ENCODE results near the gene PITPNC1.
"Not testable (repeated sequence)": the region's sequence is repeated elsewhere in the genome, so short reads cannot be mapped to it uniquely, and the experiment has no call there.

The PITPNC1 gene

DNA sequence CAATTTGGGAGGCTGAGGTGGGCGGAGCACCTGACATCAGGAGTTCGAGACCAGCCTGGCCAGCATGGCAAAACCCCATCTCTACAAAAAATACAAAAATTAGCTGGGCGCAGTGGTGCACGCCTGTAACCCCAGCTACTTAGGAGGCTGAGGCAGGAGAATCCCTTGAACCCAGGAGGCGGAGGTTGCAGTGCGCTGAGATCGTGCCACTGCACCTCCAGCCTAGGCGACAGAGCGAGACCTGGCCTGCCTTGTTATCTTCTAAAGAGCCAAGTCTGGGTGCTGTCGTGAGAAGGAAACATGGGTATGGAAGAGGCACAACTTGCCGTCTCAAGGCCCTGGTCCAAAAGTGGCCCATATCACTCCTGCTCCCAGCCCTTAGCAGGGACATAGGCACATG, 103.9 kb downstream of the PITPNC1 start:
- no CpG with 5 or more reads among the region's 11 CpGs for WGBS, 2 donors (ENCODE audit: extremely low coverage in 2 of 2, insufficient read length in 2 of 2, insufficient replicate concordance in 1 of 2)
- H2AFZ ChIP-seq (ENCODE audit: low read length); DNase-seq (ENCODE audit: low spot score); H3K14ac ChIP-seq (ENCODE audit: low read length); H2AK5ac ChIP-seq (ENCODE audit: low read depth, low read length); H2BK120ac ChIP-seq (ENCODE audit: low read depth, low read length); H3K27ac ChIP-seq (replicated peaks; ENCODE audit: low read length); H3K23ac ChIP-seq (ENCODE audit: low read depth, low read length, poor library complexity); H2BK5ac ChIP-seq (ENCODE audit: low read length); H3K4me3 ChIP-seq (ENCODE audit: low read length in 2 of 2); H4K91ac ChIP-seq (ENCODE audit: low read depth, low read length, poor library complexity); H3K9me3 ChIP-seq (replicated peaks in 1 of 2; ENCODE audit: control insufficient read depth in 2 of 2, insufficient read depth in 1 of 2, low read depth in 1 of 2, low read length in 2 of 2); H3K4ac ChIP-seq (ENCODE audit: low read length); H2BK12ac ChIP-seq (ENCODE audit: low read length); H3K4me2 ChIP-seq (ENCODE audit: insufficient read depth, low read length, poor library complexity, severe bottlenecking); H3K27me3 ChIP-seq (ENCODE audit: control insufficient read depth in 3 of 3, insufficient read depth in 3 of 3, low read depth in 1 of 3, low read length in 3 of 3); H3K36me3 ChIP-seq (replicated peaks in 1 of 2; ENCODE audit: control insufficient read depth in 2 of 2, insufficient read depth in 2 of 2, low read length in 2 of 2); H3K79me1 ChIP-seq (ENCODE audit: low read depth, low read length): not testable (repeated sequence)
- Histone ChIP-seq H3K4me1 (ENCODE audit: control insufficient read depth in 2 of 2, insufficient read depth in 1 of 2, low read depth in 1 of 2, low read length in 2 of 2) (peaks cover 8 to 25% of the 10 kb centered on the region in 2 donors), H3K18ac (ENCODE audit: low read length) (peak overlapping the region; percentile 73), H2BK15ac (ENCODE audit: low read length) (peak overlapping the region; percentile 13), H3K9ac (ENCODE audit: low read depth, low read length, poor library complexity) (peak overlapping the region; percentile 66), H4K8ac (ENCODE audit: low read depth, low read length) (peak overlapping the region; percentile 6)

DNA sequence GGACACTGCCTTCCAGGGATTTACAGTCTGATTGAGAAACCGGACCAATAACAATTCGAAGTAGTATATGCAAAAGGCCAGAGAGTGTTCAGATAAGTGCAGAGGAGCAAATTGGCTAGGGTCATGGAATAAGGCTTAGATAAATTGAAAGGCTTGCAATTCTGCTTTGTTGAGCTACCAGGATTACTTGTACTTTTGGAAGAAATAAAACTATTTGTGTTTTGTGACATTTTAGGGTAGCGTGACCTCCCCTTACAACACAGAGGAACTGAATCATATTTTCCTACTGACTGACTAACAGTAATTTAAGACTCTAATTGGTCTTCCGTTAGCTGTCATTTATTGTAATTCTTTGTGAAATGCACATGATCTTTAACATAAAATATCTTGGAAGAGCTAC, 104.7 kb downstream of the PITPNC1 start:
- Histone ChIP-seq H3K9me3 (replicated peaks in 1 of 2; ENCODE audit: control insufficient read depth in 2 of 2, insufficient read depth in 1 of 2, low read depth in 1 of 2, low read length in 2 of 2) (no peaks in the 10 kb centered on the region), H2BK5ac (ENCODE audit: low read length) (no peak overlapping the region), H3K27ac (replicated peaks; ENCODE audit: low read length) (no peak overlapping the region), H3K27me3 (ENCODE audit: control insufficient read depth in 3 of 3, insufficient read depth in 3 of 3, low read depth in 1 of 3, low read length in 3 of 3) (no peaks in the 10 kb centered on the region), H3K4ac (ENCODE audit: low read length) (no peak overlapping the region), H2AFZ (ENCODE audit: low read length) (no peak overlapping the region), H4K91ac (ENCODE audit: low read depth, low read length, poor library complexity) (no peak overlapping the region), H3K14ac (ENCODE audit: low read length) (no peak overlapping the region), H3K23ac (ENCODE audit: low read depth, low read length, poor library complexity) (no peak overlapping the region), H4K8ac (ENCODE audit: low read depth, low read length) (no peak overlapping the region), H3K9ac (ENCODE audit: low read depth, low read length, poor library complexity) (no peak overlapping the region), H3K79me1 (ENCODE audit: low read depth, low read length) (no peaks in the 10 kb centered on the region), H3K4me3 (ENCODE audit: low read length in 2 of 2) (no peak overlapping the region), H3K4me2 (ENCODE audit: insufficient read depth, low read length, poor library complexity, severe bottlenecking) (no peak overlapping the region), H2BK15ac (ENCODE audit: low read length) (no peak overlapping the region), H2AK5ac (ENCODE audit: low read depth, low read length) (no peak overlapping the region), H3K4me1 (ENCODE audit: control insufficient read depth in 2 of 2, insufficient read depth in 1 of 2, low read depth in 1 of 2, low read length in 2 of 2) (peaks cover 8 to 25% of the 10 kb centered on the region in 2 donors), H3K36me3 (replicated peaks in 1 of 2; ENCODE audit: control insufficient read depth in 2 of 2, insufficient read depth in 2 of 2, low read length in 2 of 2) (no peaks in the 10 kb centered on the region), H2BK120ac (ENCODE audit: low read depth, low read length) (no peak overlapping the region), H2BK12ac (ENCODE audit: low read length) (no peak overlapping the region), H3K18ac (ENCODE audit: low read length) (no peak overlapping the region)
- DNase-seq (ENCODE audit: low spot score): no peak
- no CpG with 5 or more reads among the region's 4 CpGs for WGBS, 2 donors (ENCODE audit: extremely low coverage in 2 of 2, insufficient read length in 2 of 2, insufficient replicate concordance in 1 of 2)

DNA sequence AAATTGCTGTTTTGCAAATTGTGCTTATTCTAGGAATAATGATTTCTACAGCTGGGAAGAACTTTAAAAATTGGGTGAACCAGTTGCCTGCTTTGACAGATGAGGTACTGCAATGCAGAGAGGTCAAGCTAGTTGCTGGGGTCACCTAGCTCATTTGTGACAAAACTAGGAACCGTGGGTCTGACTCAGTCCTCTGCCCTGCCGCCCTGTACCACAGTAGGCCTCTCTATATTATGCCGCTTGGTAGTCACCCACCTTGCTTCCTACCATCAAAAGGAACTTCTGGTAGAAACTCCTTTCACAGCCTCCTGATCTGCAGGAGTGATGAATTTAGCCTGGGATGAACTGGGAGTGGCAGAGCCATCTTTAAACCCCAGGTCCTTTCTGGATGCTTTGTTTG, 105.7 kb downstream of the PITPNC1 start:
- no peak overlapping the region for H3K23ac ChIP-seq (ENCODE audit: low read depth, low read length, poor library complexity)
- H3K79me1 ChIP-seq (ENCODE audit: low read depth, low read length): no peaks in the 10 kb centered on the region
- no peak overlapping the region for H2AK5ac ChIP-seq (ENCODE audit: low read depth, low read length)
- H3K18ac ChIP-seq (ENCODE audit: low read length): no peak overlapping the region
- DNase-seq (ENCODE audit: low spot score): no peak
- H4K91ac ChIP-seq (ENCODE audit: low read depth, low read length, poor library complexity): no peak overlapping the region
- H3K9ac ChIP-seq (ENCODE audit: low read depth, low read length, poor library complexity): no peak overlapping the region
- no peak overlapping the region for H4K8ac ChIP-seq (ENCODE audit: low read depth, low read length)
- no peak overlapping the region for H2BK5ac ChIP-seq (ENCODE audit: low read length)
- no peaks in the 10 kb centered on the region for H3K36me3 ChIP-seq (replicated peaks in 1 of 2; ENCODE audit: control insufficient read depth in 2 of 2, insufficient read depth in 2 of 2, low read length in 2 of 2)
- H3K4me2 ChIP-seq (ENCODE audit: insufficient read depth, low read length, poor library complexity, severe bottlenecking): no peak overlapping the region
- no peak overlapping the region for H3K14ac ChIP-seq (ENCODE audit: low read length)
- H3K4ac ChIP-seq (ENCODE audit: low read length): no peak overlapping the region
- no peak overlapping the region for H2AFZ ChIP-seq (ENCODE audit: low read length)
- no peak overlapping the region for H3K4me3 ChIP-seq (ENCODE audit: low read length in 2 of 2)
- no peaks in the 10 kb centered on the region for H3K27me3 ChIP-seq (ENCODE audit: control insufficient read depth in 3 of 3, insufficient read depth in 3 of 3, low read depth in 1 of 3, low read length in 3 of 3)
- H3K9me3 ChIP-seq (replicated peaks in 1 of 2; ENCODE audit: control insufficient read depth in 2 of 2, insufficient read depth in 1 of 2, low read depth in 1 of 2, low read length in 2 of 2): no peaks in the 10 kb centered on the region
- WGBS, 2 donors (ENCODE audit: extremely low coverage in 2 of 2, insufficient read length in 2 of 2, insufficient replicate concordance in 1 of 2): no CpG with 5 or more reads among the region's 3 CpGs
- no peak overlapping the region for H2BK15ac ChIP-seq (ENCODE audit: low read length)
- H3K4me1 ChIP-seq (ENCODE audit: control insufficient read depth in 2 of 2, insufficient read depth in 1 of 2, low read depth in 1 of 2, low read length in 2 of 2): peaks cover 11 to 23% of the 10 kb centered on the region in 2 donors
- H2BK120ac ChIP-seq (ENCODE audit: low read depth, low read length): no peak overlapping the region
- no peak overlapping the region for H3K27ac ChIP-seq (replicated peaks; ENCODE audit: low read length)
- H2BK12ac ChIP-seq (ENCODE audit: low read length): no peak overlapping the region

DNA sequence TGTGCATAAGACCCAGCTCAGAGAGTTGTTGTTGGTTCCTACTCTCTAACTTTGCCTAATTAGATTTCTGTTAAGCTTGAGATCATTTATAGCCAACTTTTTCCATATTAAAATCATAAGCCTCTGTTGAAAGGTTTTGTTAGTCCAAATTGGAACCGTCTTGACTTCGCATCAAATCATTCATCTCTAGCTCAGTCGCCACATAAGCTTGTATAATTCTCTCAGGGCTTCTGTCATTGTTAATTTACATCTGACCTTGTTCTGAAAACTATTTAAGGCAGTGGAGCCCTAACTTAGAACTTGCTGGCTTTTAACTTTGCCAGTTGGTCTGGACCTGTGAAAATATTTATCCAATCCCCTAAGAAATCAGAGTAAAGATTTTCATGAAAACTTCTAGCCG, 107.2 kb downstream of the PITPNC1 start:
- Histone ChIP-seq H4K91ac (ENCODE audit: low read depth, low read length, poor library complexity) (no peak overlapping the region), H2BK12ac (ENCODE audit: low read length) (no peak overlapping the region), H3K79me1 (ENCODE audit: low read depth, low read length) (no peaks in the 10 kb centered on the region), H3K27me3 (ENCODE audit: control insufficient read depth in 3 of 3, insufficient read depth in 3 of 3, low read depth in 1 of 3, low read length in 3 of 3) (no peaks in the 10 kb centered on the region), H3K14ac (ENCODE audit: low read length) (no peak overlapping the region), H3K27ac (replicated peaks; ENCODE audit: low read length) (no peak overlapping the region), H3K23ac (ENCODE audit: low read depth, low read length, poor library complexity) (no peak overlapping the region), H2BK5ac (ENCODE audit: low read length) (no peak overlapping the region), H3K36me3 (replicated peaks in 1 of 2; ENCODE audit: control insufficient read depth in 2 of 2, insufficient read depth in 2 of 2, low read length in 2 of 2) (no peaks in the 10 kb centered on the region), H3K18ac (ENCODE audit: low read length) (no peak overlapping the region), H3K4me1 (ENCODE audit: control insufficient read depth in 2 of 2, insufficient read depth in 1 of 2, low read depth in 1 of 2, low read length in 2 of 2) (peaks cover 5 to 8% of the 10 kb centered on the region in 2 donors), H3K4me2 (ENCODE audit: insufficient read depth, low read length, poor library complexity, severe bottlenecking) (no peak overlapping the region), H3K4me3 (ENCODE audit: low read length in 2 of 2) (no peak overlapping the region), H3K9me3 (replicated peaks in 1 of 2; ENCODE audit: control insufficient read depth in 2 of 2, insufficient read depth in 1 of 2, low read depth in 1 of 2, low read length in 2 of 2) (no peaks in the 10 kb centered on the region), H2BK120ac (ENCODE audit: low read depth, low read length) (no peak overlapping the region), H2AFZ (ENCODE audit: low read length) (no peak overlapping the region), H2AK5ac (ENCODE audit: low read depth, low read length) (no peak overlapping the region), H3K4ac (ENCODE audit: low read length) (no peak overlapping the region), H4K8ac (ENCODE audit: low read depth, low read length) (no peak overlapping the region), H3K9ac (ENCODE audit: low read depth, low read length, poor library complexity) (no peak overlapping the region), H2BK15ac (ENCODE audit: low read length) (no peak overlapping the region)
- no CpG with 5 or more reads among the region's 4 CpGs for WGBS, 2 donors (ENCODE audit: extremely low coverage in 2 of 2, insufficient read length in 2 of 2, insufficient replicate concordance in 1 of 2)
- DNase-seq (ENCODE audit: low spot score): no peak

All from neuronal stem cell (in vitro differentiated cells).